CD4-positive, alpha-beta T cell treated with Interferon gamma for 1 hour (primary cell): Measurements from ENCODE around the gene FGFRL1.
A peak's percentile ranks its signal among the peaks of the same experiment; 100 is the strongest.

Experiments
- DNase-seq: peaks from one replicate; pipeline ENCODE4 v3.0.0-alpha.2; 2020

The FGFRL1 gene

DNA sequence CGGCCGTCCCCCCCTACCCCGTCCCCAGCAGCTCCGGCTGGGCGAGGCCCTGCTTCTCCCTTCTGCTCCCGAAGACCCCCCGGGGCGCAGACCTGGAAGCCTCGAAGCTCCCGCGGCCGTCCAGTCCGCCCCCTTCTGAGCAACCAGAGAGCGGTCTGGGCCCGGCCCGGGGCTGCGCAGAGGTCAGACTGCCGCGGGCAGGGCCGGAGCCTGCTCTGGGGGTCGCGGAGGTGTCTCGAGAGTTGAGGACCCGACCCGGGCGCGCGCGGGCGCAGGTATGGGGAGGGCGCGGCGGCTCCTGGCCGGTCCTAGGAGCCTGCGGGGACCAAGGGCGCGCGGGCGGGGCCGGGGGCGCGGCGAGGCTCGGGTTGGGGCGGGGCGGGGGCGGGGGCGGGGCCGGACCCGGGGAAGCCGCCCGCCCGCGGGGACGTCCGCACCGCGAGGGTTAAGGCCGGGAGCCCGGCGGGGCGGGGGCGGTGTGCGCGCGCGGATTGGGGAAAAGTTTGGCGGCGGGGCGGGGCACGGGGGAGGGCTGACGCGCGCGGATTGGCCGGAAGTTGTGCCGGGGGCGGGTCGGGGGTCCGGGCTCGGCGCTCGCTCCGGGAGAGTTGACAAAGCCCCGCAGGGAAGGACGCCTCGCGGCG, at the start of gene FGFRL1:
FGFRL1 (plus strand) TSS at position 605 of the 644 bp plus-strand sequence. CDS start 860 bp downstream, outside the sequence.
- DNase-seq, result peak; percentile 88

DNA sequence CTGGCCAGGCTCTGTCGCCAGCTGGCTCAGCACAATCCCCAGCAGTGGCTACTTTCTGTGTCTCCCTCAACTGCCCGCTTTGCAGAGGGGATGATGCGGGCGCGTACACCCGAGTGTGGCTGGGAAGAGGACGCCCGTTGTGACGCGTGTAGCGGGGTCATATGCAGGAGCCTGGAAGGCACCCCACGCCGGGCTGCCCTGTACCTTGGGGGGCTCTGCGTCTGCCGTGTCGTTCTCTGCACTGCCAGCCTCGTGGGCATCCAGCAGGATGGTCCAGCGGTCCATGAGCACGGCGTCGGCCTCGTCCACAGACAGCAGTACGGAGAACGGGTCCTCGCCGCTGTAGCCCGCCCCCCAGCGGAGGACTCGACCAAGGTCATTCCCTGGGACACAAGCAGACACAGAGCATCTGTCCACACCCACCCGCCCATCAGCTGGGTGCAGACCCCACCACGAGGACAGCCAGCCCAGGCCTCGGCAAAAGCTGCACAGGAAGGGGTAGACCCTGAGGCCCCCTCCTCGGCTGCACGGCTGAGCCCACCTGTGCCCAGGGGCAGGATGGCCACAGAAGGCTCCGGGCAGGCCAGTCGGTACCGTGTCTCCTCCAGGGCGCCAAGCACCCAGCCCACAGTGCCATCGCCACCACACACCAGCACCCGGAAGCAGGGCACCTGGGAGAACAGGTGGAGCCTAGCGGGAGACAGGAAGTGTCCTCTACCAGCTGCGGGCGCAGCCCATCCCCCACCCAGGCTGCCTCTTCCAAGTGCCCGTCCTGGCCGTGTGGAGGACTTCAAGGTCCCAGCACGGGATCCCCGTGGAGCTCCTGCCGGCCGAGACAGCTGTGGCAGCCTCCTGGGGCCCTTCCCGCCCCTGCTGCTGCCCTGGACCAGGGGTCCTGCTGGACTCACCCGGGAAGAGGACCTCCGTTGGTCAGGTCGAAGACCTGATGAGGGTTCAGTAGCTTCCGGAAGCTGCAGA, 48.9 kb upstream of the FGFRL1 start:
- no peak for DNase-seq

GRCh38 chr4:963276-964225, 47.9 kb upstream of the FGFRL1 start:
- DNase-seq, result no peak

GRCh38 chr4:964346-965025, 46.9 kb upstream of the FGFRL1 start:
- no peak for DNase-seq

DNA sequence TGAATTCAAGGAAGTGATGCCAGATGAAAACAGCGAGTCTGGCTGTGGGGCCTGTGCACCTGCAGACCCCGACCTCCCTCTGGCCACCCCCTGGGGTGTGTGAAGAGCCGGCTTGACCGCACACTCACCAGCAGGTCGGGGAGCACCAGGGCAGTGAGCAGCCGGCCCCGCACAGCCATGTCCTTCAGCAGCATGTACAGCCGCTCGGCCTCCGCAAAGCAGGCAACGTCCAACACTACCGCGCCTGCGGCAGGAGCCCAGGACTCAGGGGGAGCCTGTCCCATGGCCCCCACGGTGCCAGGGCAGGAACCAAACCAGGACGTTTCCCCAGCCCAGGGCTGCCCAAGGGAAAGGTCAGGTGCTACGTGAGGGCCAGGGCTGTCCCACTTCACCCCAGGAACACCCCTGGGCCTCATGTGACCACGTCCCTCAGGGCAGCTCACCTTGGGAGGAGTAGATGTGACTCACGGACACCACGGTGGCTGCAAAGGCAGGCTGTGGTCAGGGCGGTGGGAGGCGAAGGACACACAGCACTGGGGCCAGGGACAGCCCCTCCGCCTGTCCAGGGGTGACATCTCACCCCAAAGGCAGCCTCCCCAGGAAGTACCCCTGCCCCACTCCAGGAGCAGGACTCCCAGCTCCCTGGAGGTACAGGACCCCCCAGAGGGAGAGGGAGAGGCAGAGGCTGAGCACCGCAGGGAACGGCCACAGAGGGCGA, 46.2 kb upstream of the FGFRL1 start:
- no peak for DNase-seq

DNA sequence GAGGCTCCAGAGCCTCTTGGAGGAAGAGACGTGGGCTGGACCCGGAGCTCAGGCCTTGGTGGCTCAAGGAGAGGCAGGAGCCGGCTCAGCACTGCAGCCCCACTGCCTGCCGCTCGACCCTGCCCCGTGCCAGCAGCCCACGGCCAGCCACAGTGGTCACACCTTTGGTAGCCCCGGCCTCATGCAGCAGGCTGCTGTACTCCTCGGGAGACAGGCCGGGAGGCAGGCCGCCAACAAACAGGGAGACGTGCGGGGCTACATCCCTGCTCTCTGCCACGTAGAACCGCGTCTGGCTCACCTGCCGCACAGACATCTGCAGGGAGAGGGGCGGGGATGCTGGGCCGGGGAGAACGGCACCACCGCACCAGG, 45.7 kb upstream of the FGFRL1 start:
- DNase-seq, result no peak

- no peak for DNase-seq
These were observed 44.9 kb upstream of the FGFRL1 start for GRCh38 chr4:966266-967112.

DNA sequence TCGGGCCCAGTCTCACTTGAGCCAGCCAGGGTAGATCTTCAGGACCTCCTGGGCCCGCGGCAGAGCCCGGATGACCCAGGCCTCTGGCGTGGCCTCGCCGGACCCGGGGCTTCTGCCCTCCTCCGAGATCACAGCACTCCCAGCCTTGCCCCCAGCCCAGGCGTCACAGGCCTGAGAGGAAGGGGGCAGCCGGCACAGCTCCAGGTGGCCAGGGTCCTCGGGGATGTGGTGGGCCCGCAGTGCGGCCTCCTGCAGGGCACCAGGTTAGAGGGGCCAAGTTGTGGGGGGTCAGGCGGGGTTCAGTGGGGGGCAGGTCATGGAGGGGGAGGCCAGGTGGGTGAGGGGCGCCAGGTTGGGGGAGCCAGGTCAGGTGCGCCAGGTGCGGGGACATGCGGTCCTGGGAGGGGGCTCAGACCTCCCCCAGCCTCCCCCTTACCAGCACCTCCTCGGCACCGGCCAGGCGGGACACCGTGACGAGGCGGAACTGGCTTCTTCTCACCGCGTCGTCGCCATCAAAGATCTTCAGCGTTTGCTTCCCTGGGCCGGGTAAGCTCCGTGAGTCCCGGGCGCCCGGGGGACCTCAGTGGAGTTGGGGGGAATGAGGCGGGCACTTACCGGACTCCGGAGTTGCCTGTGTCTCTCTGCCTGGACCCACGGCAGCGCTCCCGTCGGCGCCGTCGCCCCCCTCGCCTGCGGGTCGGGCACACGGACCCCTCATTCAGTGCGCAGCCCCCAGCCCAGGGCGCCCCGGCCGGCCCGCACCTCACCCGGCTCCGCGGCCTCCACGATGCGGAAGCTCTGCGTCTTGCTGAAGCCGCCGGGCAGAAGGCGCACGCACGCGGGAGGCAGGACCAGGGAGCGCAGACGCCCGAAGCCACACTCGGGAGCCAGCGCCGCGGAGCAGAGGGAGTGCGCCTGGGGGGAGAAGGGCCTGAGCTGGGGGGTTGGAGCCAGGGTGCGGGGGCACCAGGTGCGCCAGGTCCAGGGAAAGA, 44.0 kb upstream of the FGFRL1 start:
- no peak for DNase-seq

GRCh38 chr4:968221-968620, 43.2 kb upstream of the FGFRL1 start:
- DNase-seq, result no peak

GRCh38 chr4:968621-969394, 42.6 kb upstream of the FGFRL1 start:
- no peak for DNase-seq

DNA sequence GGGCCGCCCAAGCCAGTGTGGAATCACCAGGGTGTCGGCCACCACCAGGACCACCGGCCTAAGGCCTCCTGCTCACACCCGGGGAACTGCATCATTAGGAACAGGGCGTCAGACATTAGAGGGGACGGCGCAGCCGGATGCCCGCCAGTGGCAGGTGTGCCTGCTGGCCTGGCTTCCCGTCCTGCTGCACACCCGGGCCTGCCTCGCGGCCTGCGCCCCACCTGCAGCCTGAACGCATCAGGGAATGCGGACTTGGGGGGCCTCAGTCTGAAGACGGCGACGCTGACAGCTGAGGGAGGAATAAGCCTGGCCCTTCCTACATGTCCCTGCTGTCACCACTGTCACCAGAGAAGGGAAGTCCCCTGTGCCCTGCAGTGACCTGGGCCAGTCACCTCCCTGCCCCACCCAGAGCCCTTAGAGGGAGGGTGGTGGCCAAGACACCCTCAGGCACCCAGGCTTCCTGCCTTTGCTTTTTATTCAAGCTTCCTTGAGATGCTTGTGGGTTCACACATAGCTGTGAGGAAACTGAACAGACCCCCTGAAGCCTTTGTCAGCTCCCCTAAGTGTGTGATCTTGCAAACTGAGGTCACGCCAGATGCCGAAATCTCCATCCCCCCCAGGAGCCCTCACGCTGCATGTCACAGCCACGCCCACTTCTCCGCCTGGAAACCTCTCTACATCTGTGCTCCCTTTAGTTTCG, 41.2 kb upstream of the FGFRL1 start:
- DNase-seq, result peak; percentile 75

DNA sequence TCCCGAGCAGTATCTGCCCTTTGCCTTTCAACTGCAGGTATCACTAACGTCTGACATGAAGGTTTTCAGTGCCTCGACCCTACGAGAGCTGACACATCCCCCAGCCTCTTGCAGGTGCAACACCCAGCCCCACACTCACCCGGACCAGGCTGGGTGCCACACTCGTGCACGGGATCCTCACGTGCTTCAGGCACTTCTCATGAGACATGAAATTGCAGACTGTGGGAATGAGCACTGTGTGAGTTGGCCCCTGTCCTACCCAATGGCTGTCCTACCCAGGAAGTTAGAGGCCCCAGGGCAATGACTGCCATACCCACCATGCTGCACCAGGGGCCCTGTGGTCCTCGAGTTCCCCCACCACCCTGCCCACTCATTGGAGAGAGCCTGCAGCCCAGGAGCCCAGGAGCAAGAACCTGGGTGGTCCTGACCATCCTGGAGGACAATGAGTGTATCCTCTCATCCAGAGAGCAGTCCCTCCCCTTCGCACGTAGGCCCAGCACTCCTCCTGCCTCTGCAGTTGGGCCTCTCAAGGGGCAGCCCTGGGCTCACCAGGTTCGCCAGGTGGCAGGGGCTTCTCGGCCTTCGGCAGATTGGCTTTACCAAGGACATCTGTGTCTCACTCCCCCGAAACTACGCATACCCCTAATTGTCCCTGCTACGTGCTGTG, 40.4 kb upstream of the FGFRL1 start:
- no peak for DNase-seq

DNA sequence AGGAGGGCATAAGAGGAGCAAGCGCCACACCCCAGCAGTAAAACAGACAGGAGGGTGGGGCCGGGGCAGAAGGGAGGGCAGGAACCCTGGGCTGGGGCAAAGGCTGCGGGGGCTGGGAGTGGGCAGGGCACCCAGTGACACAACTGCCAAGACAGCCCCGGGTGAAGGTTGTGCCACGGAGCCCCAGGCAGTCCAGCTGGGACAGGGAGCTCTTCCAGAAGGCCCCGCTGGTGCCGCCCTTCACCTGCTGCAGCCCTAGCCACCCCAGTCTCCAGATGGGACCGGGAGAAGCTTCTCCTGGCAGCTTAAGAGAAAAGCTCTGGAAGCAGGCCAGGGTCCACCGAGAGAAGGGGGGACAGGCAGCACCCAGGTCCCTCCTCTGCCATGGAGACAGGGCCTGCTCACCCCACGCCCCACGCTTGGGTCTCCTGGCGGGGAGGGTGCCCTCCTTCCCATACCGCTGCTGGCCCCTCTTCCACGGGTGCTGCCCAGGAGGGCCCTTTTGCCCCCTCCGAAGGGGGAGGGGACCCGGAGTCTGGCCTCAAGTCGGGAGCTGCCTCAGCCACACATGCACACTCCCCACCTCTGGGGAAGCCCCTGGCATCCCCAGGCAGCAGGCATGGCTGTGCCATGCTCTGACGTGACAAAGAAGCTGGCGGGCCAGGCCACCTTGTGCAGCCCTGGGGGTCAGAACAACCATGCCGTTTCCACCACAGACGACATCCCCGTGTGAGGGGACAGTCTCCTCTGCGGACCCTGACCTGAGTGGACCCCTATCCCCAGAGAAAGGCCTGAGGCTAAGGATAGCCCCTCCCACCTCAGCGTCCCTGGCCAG, 39.5 kb upstream of the FGFRL1 start:
- no peak for DNase-seq

DNA sequence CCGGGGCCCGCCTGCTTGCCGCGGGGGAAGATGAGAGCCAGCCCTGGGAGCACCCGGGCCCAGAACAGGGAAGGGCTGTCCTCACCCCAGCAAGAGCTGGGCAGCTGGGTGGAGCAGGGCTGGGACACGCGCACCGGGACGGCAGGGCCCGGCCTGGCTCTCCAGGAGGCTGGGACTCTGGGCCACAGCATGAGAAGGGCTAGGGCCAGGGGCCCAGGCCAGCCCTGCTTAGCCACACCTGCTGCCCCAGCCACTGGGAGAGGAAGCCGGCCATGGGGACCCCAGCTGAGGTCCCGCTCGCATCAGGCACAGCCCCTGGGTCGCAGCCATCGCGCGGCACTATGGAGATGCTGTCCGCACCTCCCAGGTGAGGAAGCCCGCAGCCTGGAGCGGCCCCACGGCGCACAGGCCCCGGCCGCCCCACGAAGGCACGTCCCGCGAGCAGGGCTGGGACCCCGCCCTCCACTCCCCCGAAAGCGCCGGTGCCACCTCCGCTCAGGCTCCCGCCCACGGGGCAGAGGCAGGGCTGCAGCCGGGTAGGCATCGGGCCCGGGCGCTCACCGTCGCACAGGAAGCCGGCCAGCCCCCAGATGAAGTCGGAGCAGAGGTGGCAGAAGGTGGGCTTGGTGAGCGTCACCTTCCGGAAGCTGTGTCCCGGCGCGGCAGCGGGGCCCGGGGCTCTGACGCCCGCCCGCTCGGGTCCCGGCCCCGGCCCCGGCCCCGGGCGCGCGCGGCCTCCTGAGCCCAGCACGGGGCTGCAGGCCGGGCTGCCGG, 38.6 kb upstream of the FGFRL1 start:
- DNase-seq, result peak; percentile 55
